Thyroid gland (tissue), 4 donors: ENCODE data around the gene ADAMTS6. TPM values are rescaled to one million over a fixed set of nuclear protein-coding genes. Genes with fewer than 3 reads are reported as not detected.

ENCODE experiments used
- DNase-seq, 2 donors: peaks; one replicate each; pipeline ENCODE4 v3.0.0-alpha.2; 2019
- H3K27ac ChIP-seq, 3 donors: fragments of 200-600 bp; sonication (generic); 1 replicate in 2 of 3; 2 replicates in 1 of 3; pipeline ENCODE4 v1.5.1; 2016 to 2019; ENCODE audit warnings: mild to moderate bottlenecking in 1 of 3, moderate library complexity in 1 of 3
- H3K27me3 ChIP-seq: fragments of 200-600 bp; sonication (generic); one replicate; pipeline ENCODE4 v1.5.1; 2019
- H3K36me3 ChIP-seq, 2 donors: fragments of 200-600 bp; sonication (generic); one replicate each; pipeline ENCODE4 v1.5.1; 2016 to 2019
- H3K4me1 ChIP-seq, 2 donors: fragments of 200-600 bp; sonication (generic); one replicate each; pipeline ENCODE4 v1.5.1; 2017 to 2019
- H3K4me3 ChIP-seq, 3 donors: fragments of 200-600 bp; sonication (generic); replicated peaks in 1 of 3; 1 replicate in 2 of 3; 2 replicates in 1 of 3; pipeline ENCODE4 v1.5.1; 2016; ENCODE audit warnings: mild to moderate bottlenecking in 1 of 3
- H3K9me3 ChIP-seq: fragments of 200-600 bp; sonication (generic); one replicate; pipeline ENCODE4 v1.5.1; 2017
- POLR2A ChIP-seq, 2 donors: fragments of 450-650 bp; IDR thresholded peaks; one replicate each; pipeline ENCODE4 v1.6.1; 2017; ENCODE audit warnings: antibody characterized with exemption in 2 of 2, mild to moderate bottlenecking in 2 of 2, moderate library complexity in 1 of 2
- WGBS, 2 donors: methylation state at CpG; one replicate each; pipeline ENCODE4 v1.1.5; 2017; 5-methylcytosine and 5-hydroxymethylcytosine counted together
- intact Hi-C: fragments of 100-400 bp; cut with DNase I; formaldehyde crosslinking; loops from one replicate; pipeline ENCODE4 v1.15.1; 2023
- total RNA-seq, 4 donors: library from RNA; depleted of rRNA; stranded (reverse); fragments of >200 nt; gene quantifications; one replicate each; pipeline ENCODE4 v1.2.3, GENCODE V29; 2016
- TF ChIP-seq, protein P1 (sequence below), 6 experiments: fragments of 200-600 bp in 3 of 6; fragments of 450-650 bp in 3 of 6; sonication (generic) in 3 of 6; IDR thresholded peaks; one replicate each; pipeline ENCODE4 v1.5.1; 2016 to 2019; ENCODE audit warnings: antibody characterized with exemption in 6 of 6, mild to moderate bottlenecking in 2 of 6, inconsistent platforms in 1 of 6, moderate library complexity in 1 of 6

Gene ADAMTS6
- total RNA-seq, 4 donors from 2014 or later = 1.0 to 3.4 (median 3.3) TPM

DNA sequence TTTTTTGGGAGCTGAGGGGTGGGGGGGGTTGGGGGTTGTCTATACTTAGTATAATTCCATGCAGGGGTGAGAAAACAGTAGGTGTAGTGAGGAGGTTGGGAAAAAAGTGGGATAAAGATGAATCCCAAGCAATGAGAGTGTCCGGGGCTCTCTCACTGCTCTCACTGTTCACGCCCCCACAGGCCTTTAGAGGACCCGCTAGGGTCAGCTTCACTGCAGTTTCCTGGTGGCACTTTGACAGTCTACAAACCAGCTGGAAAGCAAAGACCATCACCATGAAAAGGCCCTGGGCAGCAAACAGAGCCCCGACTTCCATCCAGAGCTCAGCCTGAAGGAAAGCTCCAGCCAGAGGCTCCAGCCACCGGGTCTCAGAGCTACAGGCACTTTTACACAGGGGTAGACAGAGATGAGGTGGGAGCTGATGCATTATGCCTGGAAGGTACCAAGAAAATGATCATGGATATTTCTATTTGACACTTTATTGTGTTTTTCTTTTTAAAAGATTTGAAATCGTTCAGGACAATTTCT lies 355.1 kb downstream of the ADAMTS6 start:
- Histone ChIP-seq H3K4me1 (no peaks in the 10 kb centered on the region), H3K4me3 (no peak overlapping the region), H3K9me3 (no peaks in the 10 kb centered on the region), H3K27ac (no peak overlapping the region), H3K27me3 (no peaks in the 10 kb centered on the region), H3K36me3 (no peaks in the 10 kb centered on the region)
- intact Hi-C loops = no loop called here
- TF ChIP-seq, protein P1, sequence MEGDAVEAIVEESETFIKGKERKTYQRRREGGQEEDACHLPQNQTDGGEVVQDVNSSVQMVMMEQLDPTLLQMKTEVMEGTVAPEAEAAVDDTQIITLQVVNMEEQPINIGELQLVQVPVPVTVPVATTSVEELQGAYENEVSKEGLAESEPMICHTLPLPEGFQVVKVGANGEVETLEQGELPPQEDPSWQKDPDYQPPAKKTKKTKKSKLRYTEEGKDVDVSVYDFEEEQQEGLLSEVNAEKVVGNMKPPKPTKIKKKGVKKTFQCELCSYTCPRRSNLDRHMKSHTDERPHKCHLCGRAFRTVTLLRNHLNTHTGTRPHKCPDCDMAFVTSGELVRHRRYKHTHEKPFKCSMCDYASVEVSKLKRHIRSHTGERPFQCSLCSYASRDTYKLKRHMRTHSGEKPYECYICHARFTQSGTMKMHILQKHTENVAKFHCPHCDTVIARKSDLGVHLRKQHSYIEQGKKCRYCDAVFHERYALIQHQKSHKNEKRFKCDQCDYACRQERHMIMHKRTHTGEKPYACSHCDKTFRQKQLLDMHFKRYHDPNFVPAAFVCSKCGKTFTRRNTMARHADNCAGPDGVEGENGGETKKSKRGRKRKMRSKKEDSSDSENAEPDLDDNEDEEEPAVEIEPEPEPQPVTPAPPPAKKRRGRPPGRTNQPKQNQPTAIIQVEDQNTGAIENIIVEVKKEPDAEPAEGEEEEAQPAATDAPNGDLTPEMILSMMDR (IDR thresholded peaks at IDR 0.05) = no peak
- no peak for TF ChIP-seq POLR2A (IDR thresholded peaks at IDR 0.05)
- no peak for DNase-seq
- whole genome bisulfite sequencing, 2 donors = 78 to 85% methylated on average over 6 of the region's 6 CpGs

DNA sequence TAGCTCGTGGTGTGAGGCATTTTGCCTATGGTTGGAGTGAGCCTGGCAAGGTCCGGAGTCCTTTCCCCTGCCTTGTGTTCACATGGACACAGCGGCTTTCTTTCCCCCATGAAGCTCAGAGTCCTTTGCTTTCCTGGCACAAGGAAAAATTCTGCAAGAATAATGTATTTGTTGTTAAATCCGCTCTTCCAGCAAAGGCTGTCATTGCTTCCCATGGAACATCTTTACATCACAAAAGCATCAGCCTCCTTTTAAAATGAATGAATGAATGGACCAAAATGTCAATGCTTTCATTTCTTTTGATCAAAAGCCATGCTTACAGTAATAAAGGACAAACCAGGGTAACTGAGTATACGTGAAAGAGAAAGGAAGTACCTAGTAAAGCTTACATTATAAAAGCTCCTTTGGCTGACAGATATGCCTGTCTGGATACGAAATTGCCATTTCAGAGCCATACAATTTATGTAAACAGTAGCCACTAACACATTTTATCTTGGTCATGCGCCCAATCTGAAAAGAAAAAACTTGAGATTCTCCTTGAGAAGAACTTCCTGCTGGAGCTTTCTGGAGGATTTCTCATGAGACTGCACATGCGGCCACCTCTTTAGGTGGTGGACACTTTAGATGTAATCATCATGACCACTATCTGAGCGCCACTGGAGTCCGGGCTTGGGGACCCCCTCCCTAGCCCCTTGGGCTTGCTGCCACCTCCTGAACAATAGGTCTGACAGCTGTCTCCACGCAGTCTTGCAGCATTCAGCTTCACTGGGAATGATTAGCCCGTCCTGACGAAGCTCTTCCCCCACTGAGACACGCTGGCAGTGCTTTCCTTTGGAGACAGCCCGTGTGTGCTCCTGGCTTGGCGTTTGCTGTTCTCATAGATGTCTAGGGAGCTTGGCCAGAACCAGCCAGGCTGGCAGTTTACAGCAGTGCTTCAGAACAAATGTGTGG lies 355.9 kb downstream of the ADAMTS6 start:
- intact Hi-C loops = no loop called here
- Histone ChIP-seq H3K27ac (no peak overlapping the region), H3K4me1 (no peaks in the 10 kb centered on the region), H3K36me3 (no peaks in the 10 kb centered on the region), H3K4me3 (no peak overlapping the region), H3K27me3 (no peaks in the 10 kb centered on the region), H3K9me3 (no peaks in the 10 kb centered on the region)
- DNase-seq = no peak
- no peak for TF ChIP-seq POLR2A (IDR thresholded peaks at IDR 0.05)
- TF ChIP-seq, protein P1 (IDR thresholded peaks at IDR 0.05) = no peak
- 57 to 59% methylated on average over 15 to 16 of the region's 16 CpGs for WGBS, 2 donors

DNA sequence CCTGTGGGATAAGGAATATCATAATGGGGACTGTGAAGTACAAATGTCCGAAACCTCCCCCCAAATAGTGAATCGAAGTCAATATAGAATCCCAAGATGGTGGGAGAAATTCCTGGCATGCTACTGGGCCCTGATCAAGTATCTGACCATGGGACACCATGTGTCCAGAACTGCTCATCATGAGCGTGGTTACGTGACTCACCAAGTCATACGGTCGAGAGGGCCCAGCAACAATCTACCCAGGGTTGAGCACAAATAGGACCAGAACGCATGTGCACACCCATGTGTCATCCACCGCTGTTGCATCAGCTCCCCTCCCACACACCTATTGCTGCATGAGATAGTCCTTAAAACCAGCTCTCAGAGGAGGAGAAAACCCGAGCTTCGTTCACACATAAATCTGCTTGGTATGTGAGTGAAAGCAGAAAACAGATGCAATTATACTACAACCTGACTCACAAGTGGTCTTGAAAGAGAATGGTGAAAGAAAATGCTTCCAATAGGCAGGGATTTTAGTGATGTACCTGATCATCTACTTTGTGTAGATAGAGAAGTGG lies 359.8 kb downstream of the ADAMTS6 start:
- Histone ChIP-seq H3K27me3 (no peaks in the 10 kb centered on the region), H3K4me3 (no peak overlapping the region), H3K36me3 (no peaks in the 10 kb centered on the region), H3K27ac (no peak overlapping the region), H3K4me1 (no peaks in the 10 kb centered on the region), H3K9me3 (no peaks in the 10 kb centered on the region)
- no peak for TF ChIP-seq POLR2A (IDR thresholded peaks at IDR 0.05)
- TF ChIP-seq, protein P1 (IDR thresholded peaks at IDR 0.05) = no peak
- 99% methylated on average over 10 of the region's 10 CpGs for WGBS, 2 donors
- intact Hi-C loops = no loop called here
- no peak for DNase-seq

DNA sequence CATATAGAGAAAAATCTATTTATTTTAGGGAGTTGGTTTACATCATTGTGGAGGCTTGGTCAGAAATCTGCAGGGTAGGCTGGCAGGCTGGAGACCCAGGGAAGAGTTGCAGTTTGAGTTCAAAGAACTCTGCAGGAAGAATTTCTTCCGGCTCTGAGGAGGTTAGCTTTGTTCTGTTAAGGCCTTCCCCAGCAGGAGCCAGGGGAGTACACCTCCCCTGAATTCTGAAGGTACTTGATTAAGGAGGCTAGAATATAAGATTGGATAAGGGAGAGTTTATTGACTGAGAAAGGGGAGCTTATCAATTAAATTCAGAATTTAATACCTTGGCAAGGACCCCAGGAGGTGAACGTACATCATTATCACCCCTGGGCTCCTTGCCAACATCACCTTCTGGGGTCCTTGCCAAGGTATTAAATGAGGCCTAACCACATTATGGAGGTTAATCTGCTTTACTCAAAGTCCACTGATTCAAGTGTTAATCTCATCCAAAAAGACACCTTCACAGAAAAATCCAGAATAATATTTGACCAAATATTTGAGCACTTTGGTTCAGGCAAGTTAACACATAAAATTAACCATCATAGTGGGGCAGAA lies 361.3 kb downstream of the ADAMTS6 start:
- intact Hi-C loops = no loop called here
- WGBS, 2 donors = 34 to 42% methylated on average over 2 of the region's 2 CpGs
- H3K27ac ChIP-seq = no peak overlapping the region
- no peaks in the 10 kb centered on the region for H3K27me3 ChIP-seq
- H3K4me1 ChIP-seq = no peaks in the 10 kb centered on the region
- H3K36me3 ChIP-seq = no peaks in the 10 kb centered on the region
- no peak overlapping the region for H3K4me3 ChIP-seq
- no peaks in the 10 kb centered on the region for H3K9me3 ChIP-seq
- TF ChIP-seq, protein P1 (IDR thresholded peaks at IDR 0.05) = no peak
- TF ChIP-seq POLR2A (IDR thresholded peaks at IDR 0.05) = no peak
- DNase-seq = no peak
